ENCODE measurements around the gene PFKFB1.

GRCh38 chrX:54934058-54934457, 59.9 kb downstream of the PFKFB1 start:
- TF ChIP-seq, protein P1, sequence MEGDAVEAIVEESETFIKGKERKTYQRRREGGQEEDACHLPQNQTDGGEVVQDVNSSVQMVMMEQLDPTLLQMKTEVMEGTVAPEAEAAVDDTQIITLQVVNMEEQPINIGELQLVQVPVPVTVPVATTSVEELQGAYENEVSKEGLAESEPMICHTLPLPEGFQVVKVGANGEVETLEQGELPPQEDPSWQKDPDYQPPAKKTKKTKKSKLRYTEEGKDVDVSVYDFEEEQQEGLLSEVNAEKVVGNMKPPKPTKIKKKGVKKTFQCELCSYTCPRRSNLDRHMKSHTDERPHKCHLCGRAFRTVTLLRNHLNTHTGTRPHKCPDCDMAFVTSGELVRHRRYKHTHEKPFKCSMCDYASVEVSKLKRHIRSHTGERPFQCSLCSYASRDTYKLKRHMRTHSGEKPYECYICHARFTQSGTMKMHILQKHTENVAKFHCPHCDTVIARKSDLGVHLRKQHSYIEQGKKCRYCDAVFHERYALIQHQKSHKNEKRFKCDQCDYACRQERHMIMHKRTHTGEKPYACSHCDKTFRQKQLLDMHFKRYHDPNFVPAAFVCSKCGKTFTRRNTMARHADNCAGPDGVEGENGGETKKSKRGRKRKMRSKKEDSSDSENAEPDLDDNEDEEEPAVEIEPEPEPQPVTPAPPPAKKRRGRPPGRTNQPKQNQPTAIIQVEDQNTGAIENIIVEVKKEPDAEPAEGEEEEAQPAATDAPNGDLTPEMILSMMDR (IDR thresholded peaks at IDR 0.05) = no peak
- TF ChIP-seq POLR2A (IDR thresholded peaks at IDR 0.05) = no peak
